SU-DHL-6 (cell line): ENCODE measurements around the gene G6PC3.

Experiments
- CTCF ChIP-seq: fragments of 200-600 bp; sonication (generic); IDR thresholded peaks from one replicate; pipeline ENCODE4 v1.5.1; 2017; ENCODE audit warnings: antibody characterized with exemption, mild to moderate bottlenecking, low read length, moderate library complexity; ENCODE audit not compliant: insufficient read depth, poor library complexity, severe bottlenecking
- EZH2phosphoT487 ChIP-seq: fragments of 200-600 bp; sonication (generic), shearing (Covaris generic); conservative IDR thresholded peaks from 2 replicates; pipeline ENCODE4 v1.6.1; 2018; ENCODE audit warnings: mild to moderate bottlenecking, antibody characterized with exemption, low read length, moderate library complexity, mixed read lengths

- TF ChIP-seq CTCF = no peak
- TF ChIP-seq EZH2phosphoT487 = no peak
These were observed 21.5 kb downstream of the G6PC3 start for GRCh38 chr17:44092051-44092450.
